Nephron (organoid): ENCODE measurements around the gene FAM241A.

Experiments used
- H3K27ac Mint-ChIP-seq, 3 experiments: 2 replicates each; pipeline ENCODE4 v1.8.0; 2020; ENCODE audit warnings: mixed read lengths in 3 of 3, mild to moderate bottlenecking in 2 of 3, moderate library complexity in 1 of 3
- H3K27me3 Mint-ChIP-seq: 2 replicates; pipeline ENCODE4 v1.8.0; 2021; ENCODE audit warnings: low read depth, mild to moderate bottlenecking, moderate library complexity, mixed read lengths
- H3K36me3 Mint-ChIP-seq: 2 replicates; pipeline ENCODE4 v1.8.0; 2020; ENCODE audit warnings: low read depth, mixed read lengths
- H3K4me1 Mint-ChIP-seq: 2 replicates; pipeline ENCODE4 v1.8.0; 2020; ENCODE audit warnings: mixed read lengths
- H3K4me3 Mint-ChIP-seq, 3 experiments: 2 replicates each; pipeline ENCODE4 v1.8.0; 2020; ENCODE audit warnings: mild to moderate bottlenecking in 3 of 3, mixed read lengths in 3 of 3, moderate library complexity in 2 of 3
- H3K9me3 Mint-ChIP-seq: 2 replicates; pipeline ENCODE4 v1.8.0; 2020; ENCODE audit warnings: mixed read lengths
- TF ChIP-seq, protein P1 (sequence below), 3 experiments: fragments of 200-600 bp; sonication (generic); IDR thresholded peaks; one replicate each; pipeline ENCODE4 v1.5.0; 2021; ENCODE audit warnings: antibody characterized with exemption in 3 of 3; ENCODE audit not compliant: unreplicated experiment in 3 of 3

FAM241A gene

DNA sequence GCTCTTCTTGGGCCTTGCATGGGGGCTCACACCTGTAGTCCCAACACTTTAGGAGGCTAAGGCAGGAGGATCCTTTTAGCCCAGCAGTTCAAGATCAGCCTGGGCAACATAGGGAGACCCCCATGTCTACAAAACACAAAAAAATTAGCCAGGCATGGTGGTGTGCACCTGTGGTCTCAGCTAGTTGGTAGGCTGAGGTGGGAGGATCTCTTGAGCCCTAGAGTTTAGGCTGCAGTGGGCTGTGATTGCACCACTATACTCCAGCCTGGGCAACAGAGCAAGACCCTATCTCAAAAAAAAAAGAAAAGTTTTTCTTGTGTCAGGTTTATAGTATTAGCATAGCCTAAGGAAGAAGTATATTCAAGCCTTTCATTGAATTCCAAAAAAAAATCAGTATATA lies 30.8 kb upstream of the FAM241A start:
- Mint-ChIP-seq H3K27ac (no peak overlapping the region), H3K36me3 (no peaks in the 10 kb centered on the region), H3K4me1 (no peaks in the 10 kb centered on the region), H3K27me3 (no peaks in the 10 kb centered on the region), H3K9me3 (no peaks in the 10 kb centered on the region), H3K4me3 (no peak overlapping the region)
- TF ChIP-seq, protein P1, sequence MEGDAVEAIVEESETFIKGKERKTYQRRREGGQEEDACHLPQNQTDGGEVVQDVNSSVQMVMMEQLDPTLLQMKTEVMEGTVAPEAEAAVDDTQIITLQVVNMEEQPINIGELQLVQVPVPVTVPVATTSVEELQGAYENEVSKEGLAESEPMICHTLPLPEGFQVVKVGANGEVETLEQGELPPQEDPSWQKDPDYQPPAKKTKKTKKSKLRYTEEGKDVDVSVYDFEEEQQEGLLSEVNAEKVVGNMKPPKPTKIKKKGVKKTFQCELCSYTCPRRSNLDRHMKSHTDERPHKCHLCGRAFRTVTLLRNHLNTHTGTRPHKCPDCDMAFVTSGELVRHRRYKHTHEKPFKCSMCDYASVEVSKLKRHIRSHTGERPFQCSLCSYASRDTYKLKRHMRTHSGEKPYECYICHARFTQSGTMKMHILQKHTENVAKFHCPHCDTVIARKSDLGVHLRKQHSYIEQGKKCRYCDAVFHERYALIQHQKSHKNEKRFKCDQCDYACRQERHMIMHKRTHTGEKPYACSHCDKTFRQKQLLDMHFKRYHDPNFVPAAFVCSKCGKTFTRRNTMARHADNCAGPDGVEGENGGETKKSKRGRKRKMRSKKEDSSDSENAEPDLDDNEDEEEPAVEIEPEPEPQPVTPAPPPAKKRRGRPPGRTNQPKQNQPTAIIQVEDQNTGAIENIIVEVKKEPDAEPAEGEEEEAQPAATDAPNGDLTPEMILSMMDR (IDR thresholded peaks at IDR 0.05; ENCODE audit: unreplicated experiment in 3 of 3): no peak

DNA sequence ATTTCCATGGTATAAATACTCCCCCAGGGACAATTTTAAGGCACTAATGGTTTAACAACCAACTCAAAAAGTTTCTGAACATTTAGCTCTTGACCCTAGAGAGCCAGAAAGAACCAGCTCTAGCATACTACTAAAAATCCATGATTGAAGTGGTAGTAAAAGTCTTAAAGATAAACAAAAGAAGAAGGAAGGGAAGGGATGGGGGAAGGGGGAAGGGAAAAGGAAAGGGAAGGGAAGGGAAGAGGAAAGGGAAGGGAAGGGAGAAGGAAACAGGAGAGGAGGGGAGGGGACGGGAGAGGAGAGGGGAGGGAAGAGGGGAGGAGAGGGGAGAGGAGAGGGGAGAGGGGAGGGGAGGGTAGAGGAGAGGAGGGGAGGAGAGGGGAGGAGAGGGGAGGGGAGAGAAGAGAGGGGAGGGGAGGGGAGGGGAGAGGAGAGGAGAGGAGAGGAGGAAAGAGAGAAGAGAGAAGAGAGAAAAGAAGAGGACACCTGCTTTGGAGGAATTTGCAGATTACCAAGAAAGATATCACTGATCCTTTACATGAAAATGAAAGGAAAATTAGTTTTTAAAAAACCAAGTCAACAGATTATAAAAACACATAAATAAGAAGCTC lies 26.4 kb upstream of the FAM241A start:
- H3K4me3 Mint-ChIP-seq: no peak overlapping the region
- H3K36me3 Mint-ChIP-seq: no peaks in the 10 kb centered on the region
- no peak overlapping the region for H3K27ac Mint-ChIP-seq
- H3K27me3 Mint-ChIP-seq: no peaks in the 10 kb centered on the region
- TF ChIP-seq, protein P1 (IDR thresholded peaks at IDR 0.05; ENCODE audit: unreplicated experiment in 3 of 3): no peak
- H3K9me3 Mint-ChIP-seq: peaks cover 2% of the 10 kb centered on the region
- no peaks in the 10 kb centered on the region for H3K4me1 Mint-ChIP-seq

DNA sequence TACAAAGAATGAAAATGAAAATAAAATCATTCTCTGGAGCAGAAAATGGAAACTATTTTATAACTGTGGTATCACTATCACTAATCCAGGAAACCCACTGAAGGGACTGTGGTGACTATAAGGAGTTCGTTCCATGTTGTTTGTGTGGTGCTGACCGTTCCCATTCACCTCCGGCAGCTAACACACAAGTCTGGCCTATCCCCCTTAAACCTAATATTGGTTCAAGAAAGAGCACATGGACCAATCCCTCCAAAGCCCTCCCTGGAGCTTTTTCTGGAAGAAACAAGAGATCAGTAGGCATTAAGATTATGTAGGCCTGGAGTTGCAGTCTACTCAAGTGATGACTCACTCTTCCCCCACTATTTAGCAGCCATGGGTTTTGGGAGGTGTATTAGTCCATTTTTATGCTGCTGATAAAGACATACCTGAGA lies 25.9 kb upstream of the FAM241A start:
- no peak overlapping the region for H3K27ac Mint-ChIP-seq
- no peaks in the 10 kb centered on the region for H3K4me1 Mint-ChIP-seq
- no peaks in the 10 kb centered on the region for H3K36me3 Mint-ChIP-seq
- no peaks in the 10 kb centered on the region for H3K27me3 Mint-ChIP-seq
- peaks cover 2% of the 10 kb centered on the region for H3K9me3 Mint-ChIP-seq
- TF ChIP-seq, protein P1 (IDR thresholded peaks at IDR 0.05; ENCODE audit: unreplicated experiment in 3 of 3): no peak
- H3K4me3 Mint-ChIP-seq: no peak overlapping the region

DNA sequence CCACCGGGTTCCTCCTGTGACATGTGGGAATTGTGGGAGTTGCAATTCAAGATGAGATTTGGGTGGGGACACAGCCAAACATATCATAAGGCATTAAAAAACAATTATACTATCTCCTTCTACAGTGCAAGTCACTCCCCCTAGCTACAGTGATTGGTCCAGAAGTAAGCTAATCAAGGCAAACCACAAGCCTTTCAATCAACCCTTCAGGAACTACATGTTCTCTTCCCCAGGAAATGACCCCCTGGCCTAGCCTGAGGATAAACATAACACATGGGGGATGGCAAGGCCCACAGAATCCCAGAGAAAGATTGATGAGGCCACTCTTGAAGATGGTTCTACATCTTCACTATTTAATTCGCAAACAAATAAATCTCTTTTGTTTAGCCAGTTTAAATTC lies 25.2 kb upstream of the FAM241A start:
- Mint-ChIP-seq H3K27me3 (no peaks in the 10 kb centered on the region), H3K4me3 (no peak overlapping the region), H3K4me1 (no peaks in the 10 kb centered on the region), H3K36me3 (no peaks in the 10 kb centered on the region), H3K27ac (no peak overlapping the region), H3K9me3 (peaks cover 2% of the 10 kb centered on the region)
- TF ChIP-seq, protein P1 (IDR thresholded peaks at IDR 0.05; ENCODE audit: unreplicated experiment in 3 of 3): no peak

DNA sequence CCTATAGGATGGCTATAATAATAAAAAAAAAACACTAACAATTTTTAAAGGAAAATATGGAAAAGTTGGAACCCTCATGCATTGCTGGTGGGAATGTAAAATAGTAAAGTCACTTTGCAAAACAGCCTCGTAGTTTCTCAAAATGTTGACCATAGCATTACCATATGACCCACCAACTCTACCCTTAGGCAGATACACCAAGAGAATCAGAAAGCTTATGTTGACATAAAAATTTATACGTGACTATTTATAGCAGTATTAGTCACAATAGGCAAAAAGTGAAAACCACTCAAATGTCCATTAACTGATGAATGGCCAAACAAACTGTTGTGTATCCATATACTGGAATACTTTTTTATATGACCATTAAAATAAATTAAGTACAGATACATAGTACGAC lies 19.8 kb upstream of the FAM241A start:
- no peak overlapping the region for H3K4me3 Mint-ChIP-seq
- TF ChIP-seq, protein P1 (IDR thresholded peaks at IDR 0.05; ENCODE audit: unreplicated experiment in 3 of 3): no peak
- no peaks in the 10 kb centered on the region for H3K27me3 Mint-ChIP-seq
- peaks cover 6% of the 10 kb centered on the region for H3K4me1 Mint-ChIP-seq
- no peaks in the 10 kb centered on the region for H3K36me3 Mint-ChIP-seq
- no peak overlapping the region for H3K27ac Mint-ChIP-seq
- no peaks in the 10 kb centered on the region for H3K9me3 Mint-ChIP-seq

DNA sequence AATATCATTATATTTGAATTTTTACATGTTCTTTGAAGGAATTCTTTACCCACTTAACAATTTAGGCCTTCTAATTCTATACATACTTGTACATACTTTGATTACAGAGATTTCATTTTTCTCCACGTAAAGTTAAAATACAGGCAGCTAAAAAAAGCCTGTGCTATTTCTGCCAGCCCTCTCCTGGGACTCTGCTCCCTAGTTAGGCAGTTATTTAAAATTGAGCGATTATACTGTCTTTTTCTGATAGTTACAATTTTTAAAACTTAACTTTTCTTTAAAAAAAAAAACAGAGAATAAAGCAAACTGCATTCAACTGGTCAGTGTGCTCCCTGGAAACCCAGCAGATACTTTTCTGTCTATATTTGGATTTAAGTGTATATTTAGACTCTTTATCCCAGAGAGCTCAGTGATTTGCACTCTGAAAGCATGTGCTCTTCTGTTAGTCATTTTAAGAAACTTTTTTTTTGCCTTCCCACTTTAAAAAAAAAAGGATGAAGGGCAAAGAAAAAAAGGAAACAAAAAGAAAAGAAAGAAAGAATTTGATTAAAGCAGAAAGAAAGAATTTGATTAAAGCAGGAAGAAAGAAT lies 18.1 kb upstream of the FAM241A start:
- Mint-ChIP-seq H3K27me3 (no peaks in the 10 kb centered on the region), H3K4me3 (no peak overlapping the region), H3K4me1 (peaks cover 6% of the 10 kb centered on the region), H3K27ac (no peak overlapping the region), H3K36me3 (no peaks in the 10 kb centered on the region), H3K9me3 (no peaks in the 10 kb centered on the region)
- TF ChIP-seq, protein P1 (IDR thresholded peaks at IDR 0.05; ENCODE audit: unreplicated experiment in 3 of 3): no peak
